Measurements from ENCODE around the gene EDIL3.

EDIL3 gene

DNA sequence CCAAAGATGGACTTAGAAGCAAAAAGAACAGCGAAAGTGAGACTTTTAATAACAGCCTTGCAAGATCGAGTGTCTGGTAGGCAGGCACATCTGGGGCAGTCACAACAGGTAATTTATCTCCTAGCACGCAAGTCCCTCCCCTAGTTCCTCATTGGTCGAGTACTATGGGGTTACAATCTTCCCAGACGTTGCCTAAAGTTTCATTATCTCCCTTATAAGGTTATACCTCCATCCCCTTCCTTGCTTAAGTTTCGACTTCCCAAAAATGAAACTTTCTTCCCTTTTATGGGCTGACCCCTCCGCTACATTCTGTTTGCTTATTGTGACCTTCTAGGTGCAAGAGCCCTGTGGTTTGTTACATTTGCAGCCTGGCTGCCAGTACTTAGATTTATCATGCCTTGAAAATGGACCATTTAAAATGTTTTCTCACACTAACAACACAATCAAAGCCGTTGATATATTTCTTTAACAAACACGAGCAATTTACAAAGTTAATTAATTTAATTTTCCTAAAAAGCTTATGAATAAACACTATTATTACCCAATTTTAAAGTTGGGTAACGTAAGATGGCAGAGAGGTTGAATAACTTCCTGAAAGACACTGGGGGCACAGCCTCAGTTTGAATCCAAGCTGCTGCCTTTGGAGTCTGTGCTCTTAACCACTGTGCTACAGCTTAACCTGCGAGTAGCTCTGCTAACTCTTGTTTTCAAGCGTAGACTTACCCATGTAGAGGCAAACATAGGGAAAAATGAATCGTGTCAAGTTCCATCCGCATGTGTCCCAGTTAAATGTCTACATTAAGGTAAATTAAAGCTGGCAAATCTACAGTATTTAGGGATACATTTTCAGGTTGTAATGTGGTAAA, 91.7 kb downstream of the EDIL3 start:
- Mint-ChIP-seq H3K9me3 (peaks cover 12% of the 10 kb centered on the region), H3K4me1 (no peaks in the 10 kb centered on the region), H3K36me3 (no peaks in the 10 kb centered on the region), H3K27ac (no peak overlapping the region), H3K4me3 (no peak overlapping the region)
- ATAC-seq, result no peak
- DNase-seq (ENCODE audit: low spot score in 2 of 2), result no peak

DNA sequence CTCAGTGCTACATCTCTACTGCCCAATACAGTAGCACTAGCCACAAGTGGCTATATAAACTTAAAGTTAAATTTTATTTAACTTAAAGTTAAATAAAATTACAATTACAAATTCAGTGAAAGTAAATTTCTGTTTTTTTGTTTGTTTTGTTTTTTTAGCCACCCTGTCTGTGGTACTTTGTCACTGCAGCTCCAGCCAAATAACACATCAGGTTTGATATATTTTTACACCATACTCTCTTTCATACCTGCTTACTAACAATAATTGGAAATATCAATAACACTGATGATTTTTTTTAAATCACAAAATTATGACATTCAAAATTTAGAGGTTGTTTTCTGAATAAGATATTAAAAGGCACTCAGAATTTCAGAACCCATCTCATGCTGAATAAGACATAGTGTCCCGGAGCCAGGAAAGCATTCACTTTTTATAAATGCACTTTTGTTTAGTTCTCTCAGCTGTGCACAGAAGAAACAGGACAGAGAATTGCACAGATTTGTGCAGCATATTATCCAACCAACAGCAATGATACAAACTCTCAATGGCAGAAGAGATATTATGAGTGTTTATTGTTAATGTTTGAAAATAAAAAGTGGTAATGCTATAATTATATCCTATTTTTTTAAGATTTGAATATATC, 92.6 kb downstream of the EDIL3 start:
- Mint-ChIP-seq H3K36me3 (no peaks in the 10 kb centered on the region), H3K4me1 (no peaks in the 10 kb centered on the region), H3K27ac (no peak overlapping the region), H3K4me3 (no peak overlapping the region), H3K9me3 (peaks cover 16% of the 10 kb centered on the region)
- ATAC-seq (no peak), DNase-seq (ENCODE audit: low spot score in 2 of 2) (no peak)

- ATAC-seq (no peak), DNase-seq (ENCODE audit: low spot score in 2 of 2) (no peak)
- Mint-ChIP-seq H3K4me3 (no peak overlapping the region), H3K4me1 (no peaks in the 10 kb centered on the region), H3K36me3 (no peaks in the 10 kb centered on the region), H3K27ac (no peak overlapping the region), H3K9me3 (peaks cover 16% of the 10 kb centered on the region)
Observed at GRCh38 chr5:84290673-84291072, 94.0 kb downstream of the EDIL3 start.

GRCh38 chr5:84290161-84290560, 94.5 kb downstream of the EDIL3 start:
- Mint-ChIP-seq H3K4me3 (no peak overlapping the region), H3K4me1 (no peaks in the 10 kb centered on the region), H3K27ac (no peak overlapping the region), H3K36me3 (no peaks in the 10 kb centered on the region), H3K9me3 (peaks cover 16% of the 10 kb centered on the region)
- ATAC-seq, result no peak
- DNase-seq (ENCODE audit: low spot score in 2 of 2), result no peak

DNA sequence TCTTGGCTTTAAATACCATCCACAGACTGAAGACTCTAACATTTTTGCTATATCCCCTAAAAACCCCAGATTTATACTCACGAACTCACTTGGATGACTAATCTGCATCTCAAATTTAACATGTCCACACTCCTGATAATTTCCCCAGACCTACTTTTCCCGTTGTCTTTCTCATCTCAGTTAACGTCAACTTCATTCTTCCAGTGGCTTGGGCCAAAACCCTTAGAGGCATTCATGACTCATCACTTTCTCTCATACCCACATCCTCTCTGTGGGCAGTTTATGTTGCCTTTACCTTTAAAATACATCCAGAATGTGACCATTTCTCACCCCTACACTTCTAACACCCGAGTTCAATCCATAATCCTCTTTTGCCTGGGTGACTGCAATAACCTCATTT, 96.7 kb downstream of the EDIL3 start:
- H3K36me3 Mint-ChIP-seq, result no peaks in the 10 kb centered on the region

GRCh38 chr5:84286662-84287061, 98.0 kb downstream of the EDIL3 start:
- DNase-seq (ENCODE audit: low spot score in 2 of 2) (no peak), ATAC-seq (no peak)
- no peaks in the 10 kb centered on the region for H3K36me3 Mint-ChIP-seq
- no peaks in the 10 kb centered on the region for H3K4me1 Mint-ChIP-seq
- H3K9me3 Mint-ChIP-seq, result peaks cover 18% of the 10 kb centered on the region
- H3K27ac Mint-ChIP-seq, result no peak overlapping the region
- H3K4me3 Mint-ChIP-seq, result no peak overlapping the region

More for the DNA sequence above, 96.7 kb downstream of the EDIL3 start:
- peaks cover 18% of the 10 kb centered on the region for H3K9me3 Mint-ChIP-seq
- no peak for ATAC-seq
- H3K4me3 Mint-ChIP-seq, result no peak overlapping the region
- DNase-seq (ENCODE audit: low spot score in 2 of 2), result no peak
- no peak overlapping the region for H3K27ac Mint-ChIP-seq
- H3K4me1 Mint-ChIP-seq, result no peaks in the 10 kb centered on the region

- no peaks in the 10 kb centered on the region for H3K36me3 Mint-ChIP-seq
- peaks cover 18% of the 10 kb centered on the region for H3K9me3 Mint-ChIP-seq
- DNase-seq (ENCODE audit: low spot score in 2 of 2) (no peak), ATAC-seq (no peak)
- no peak overlapping the region for H3K27ac Mint-ChIP-seq
- no peak overlapping the region for H3K4me3 Mint-ChIP-seq
- no peaks in the 10 kb centered on the region for H3K4me1 Mint-ChIP-seq
Observed at GRCh38 chr5:84285641-84286637, 98.7 kb downstream of the EDIL3 start.

DNA sequence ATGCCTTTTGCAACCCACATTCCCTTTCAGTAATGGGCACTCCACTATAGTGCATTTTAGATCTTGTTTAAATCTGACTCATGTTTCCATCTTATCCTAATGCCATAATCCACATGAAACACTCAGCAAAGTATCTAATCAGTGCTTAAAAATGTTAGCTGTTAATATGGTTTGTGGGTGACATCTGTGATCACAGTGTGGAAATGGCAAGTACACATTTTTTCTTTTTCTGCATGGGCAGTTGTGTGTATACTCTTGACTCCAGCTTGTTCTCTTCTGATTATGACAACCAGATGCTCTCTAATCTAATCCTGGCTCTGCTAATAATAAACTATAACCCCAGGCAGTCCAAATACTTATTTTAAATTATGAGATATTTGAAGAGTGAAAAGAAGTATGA, 103.3 kb downstream of the EDIL3 start:
- Mint-ChIP-seq H3K9me3 (peaks cover 5% of the 10 kb centered on the region), H3K4me1 (no peaks in the 10 kb centered on the region), H3K27ac (no peak overlapping the region), H3K36me3 (no peaks in the 10 kb centered on the region), H3K4me3 (no peak overlapping the region)
- no peak for ATAC-seq
- DNase-seq (ENCODE audit: low spot score in 2 of 2), result no peak

DNA sequence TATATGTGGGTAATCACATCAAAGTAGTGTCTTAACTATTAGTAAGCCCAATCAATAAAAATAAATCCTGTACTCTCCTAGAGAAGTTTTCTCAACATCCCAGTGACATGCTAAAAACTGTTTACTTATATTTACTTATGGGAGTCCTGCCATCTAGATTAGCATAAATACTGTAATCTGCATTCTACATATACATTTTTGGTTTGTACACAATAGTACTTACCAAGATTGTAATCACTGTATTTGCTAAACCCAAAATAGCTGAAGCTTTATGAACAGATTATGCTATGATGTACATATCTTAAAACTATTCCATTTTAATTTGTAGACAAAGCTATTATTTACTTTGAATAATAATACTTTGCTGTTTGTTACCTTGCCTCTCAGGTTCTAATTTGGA, 105.4 kb downstream of the EDIL3 start:
- Mint-ChIP-seq H3K9me3 (peaks cover 4% of the 10 kb centered on the region), H3K4me3 (no peak overlapping the region), H3K36me3 (no peaks in the 10 kb centered on the region), H3K4me1 (no peaks in the 10 kb centered on the region), H3K27ac (no peak overlapping the region)
- ATAC-seq (no peak), DNase-seq (ENCODE audit: low spot score in 2 of 2) (no peak)

DNA sequence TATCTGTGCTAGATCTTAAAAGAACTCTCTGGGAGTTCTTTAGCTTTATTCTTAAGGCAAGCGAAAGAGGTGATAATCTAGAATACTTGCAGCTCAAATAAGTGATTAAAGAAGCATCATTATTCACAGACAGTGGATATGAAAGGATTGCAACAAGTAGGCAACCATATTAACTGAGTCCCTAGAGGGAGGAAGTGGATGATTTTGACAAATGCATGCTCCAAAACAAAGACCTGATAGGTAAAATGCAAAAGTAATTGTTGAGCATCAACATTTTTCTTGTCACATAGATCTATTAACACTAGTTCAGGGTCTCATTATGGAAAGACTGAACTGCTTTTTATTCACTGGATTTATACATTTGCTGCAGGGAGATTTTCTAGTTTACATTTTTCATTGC, 109.1 kb downstream of the EDIL3 start:
- ATAC-seq (no peak), DNase-seq (ENCODE audit: low spot score in 2 of 2) (no peak)
- Mint-ChIP-seq H3K27ac (no peak overlapping the region), H3K36me3 (no peaks in the 10 kb centered on the region), H3K9me3 (peaks cover 3% of the 10 kb centered on the region), H3K4me1 (no peaks in the 10 kb centered on the region), H3K4me3 (no peak overlapping the region)

DNA sequence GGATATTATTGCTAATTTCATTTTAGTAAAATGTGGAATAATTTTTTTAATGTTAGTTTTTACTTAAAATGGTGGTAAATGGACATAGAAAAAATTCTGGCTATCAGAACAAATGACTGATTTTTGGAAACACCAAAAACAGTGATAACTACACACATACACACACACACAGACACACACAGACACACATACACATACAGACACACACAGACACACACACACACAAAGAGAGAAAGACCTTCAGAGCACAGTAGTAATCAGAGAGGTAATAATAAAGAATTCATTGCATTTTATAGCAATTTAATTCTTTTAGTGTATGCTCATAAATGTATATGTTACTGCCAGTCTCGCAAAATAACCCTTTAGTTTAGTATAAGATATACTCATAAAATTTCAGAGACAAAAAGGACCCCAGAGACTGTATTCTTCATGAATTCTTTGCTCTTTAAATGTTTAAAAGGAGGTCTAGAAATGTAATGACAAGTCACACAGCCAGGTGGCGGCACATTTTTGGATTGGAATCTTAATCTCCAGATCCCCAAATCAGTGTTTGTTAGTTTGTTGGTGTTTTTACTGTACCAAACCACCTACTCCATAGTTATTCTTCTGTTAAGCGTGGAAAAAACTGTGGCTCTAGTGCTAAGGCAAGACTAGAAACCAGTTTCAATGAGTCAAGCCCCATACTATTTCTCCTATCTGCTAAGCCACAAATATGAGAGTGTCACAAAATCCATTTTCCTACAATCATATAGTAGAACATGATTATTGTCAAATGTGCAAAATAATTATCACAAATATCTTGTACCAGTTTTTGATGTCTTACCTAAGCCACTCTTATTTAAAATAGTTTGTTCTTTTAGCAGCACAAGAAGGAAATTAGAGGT, 109.9 kb downstream of the EDIL3 start:
- DNase-seq (ENCODE audit: low spot score in 2 of 2), result no peak
- ATAC-seq, result no peak
- H3K4me3 Mint-ChIP-seq, result no peak overlapping the region
- H3K36me3 Mint-ChIP-seq, result no peaks in the 10 kb centered on the region
- no peak overlapping the region for H3K27ac Mint-ChIP-seq
- H3K4me1 Mint-ChIP-seq, result no peaks in the 10 kb centered on the region
- peaks cover 3% of the 10 kb centered on the region for H3K9me3 Mint-ChIP-seq

GRCh38 chr5:84273517-84273883, 111.2 kb downstream of the EDIL3 start:
- H3K27ac Mint-ChIP-seq, result no peak overlapping the region
- DNase-seq (ENCODE audit: low spot score in 2 of 2), result no peak
- ATAC-seq, result no peak
- peaks cover 4% of the 10 kb centered on the region for H3K9me3 Mint-ChIP-seq
- no peak overlapping the region for H3K4me3 Mint-ChIP-seq
- H3K4me1 Mint-ChIP-seq, result no peaks in the 10 kb centered on the region
- H3K36me3 Mint-ChIP-seq, result no peaks in the 10 kb centered on the region

GRCh38 chr5:84272771-84273516, 111.7 kb downstream of the EDIL3 start:
- peaks cover 4% of the 10 kb centered on the region for H3K9me3 Mint-ChIP-seq
- no peak overlapping the region for H3K27ac Mint-ChIP-seq
- H3K36me3 Mint-ChIP-seq, result no peaks in the 10 kb centered on the region
- DNase-seq (ENCODE audit: low spot score in 2 of 2) (no peak), ATAC-seq (no peak)
- H3K4me3 Mint-ChIP-seq, result no peak overlapping the region
- no peaks in the 10 kb centered on the region for H3K4me1 Mint-ChIP-seq

Measured in stimulated activated effector memory CD8-positive, alpha-beta T cell treated with anti-CD3 and anti-CD28 coated beads, Interleukin-12 subunit alpha, Interleukin-12 subunit beta, amount 100 ng/mL, for 72 hours (primary cell).